ENCODE results near the gene OBP2A. TPM values are rescaled to one million over a fixed set of nuclear protein-coding genes. Genes with fewer than 3 reads are reported as not detected.

OBP2A gene
- total and polyA plus RNA-seq, 5 experiments from 2014 or later, result not detected

DNA sequence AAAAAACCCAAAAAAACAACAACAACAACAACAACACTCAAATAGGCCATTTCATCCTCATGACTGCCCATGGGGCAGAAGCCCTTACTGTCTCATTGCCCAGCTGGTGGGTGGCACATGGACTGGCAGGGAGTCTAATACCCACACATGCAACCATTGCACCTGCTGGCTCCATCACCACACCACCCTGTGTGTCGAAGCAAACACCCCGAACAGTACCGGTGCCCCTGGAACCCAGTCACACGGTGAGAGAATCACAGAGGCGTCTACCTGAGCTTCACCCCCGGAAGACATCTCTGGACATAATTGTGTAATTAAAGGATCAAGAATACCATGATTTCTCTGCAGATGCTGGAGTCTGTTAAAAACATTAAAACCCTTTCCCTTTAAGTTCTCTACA lies 22.1 kb downstream of the OBP2A start:
- Mint-ChIP-seq H3K9me3 (peaks cover 0 to 12% (median 6%) of the 10 kb centered on the region in 9 donors), H3K4me3 (no peak overlapping the region), H3K27me3 (peaks cover 0 to 36% (median 15%) of the 10 kb centered on the region in 5 donors), H3K36me3 (peaks cover 0 to 5% (median 0%) of the 10 kb centered on the region in 3 donors), H3K4me1 (no peaks in the 10 kb centered on the region), H3K27ac (no peak overlapping the region)
- DNase-seq (no peak), ATAC-seq (no peak)
- POLR2A ChIA-PET, result no interaction called here

DNA sequence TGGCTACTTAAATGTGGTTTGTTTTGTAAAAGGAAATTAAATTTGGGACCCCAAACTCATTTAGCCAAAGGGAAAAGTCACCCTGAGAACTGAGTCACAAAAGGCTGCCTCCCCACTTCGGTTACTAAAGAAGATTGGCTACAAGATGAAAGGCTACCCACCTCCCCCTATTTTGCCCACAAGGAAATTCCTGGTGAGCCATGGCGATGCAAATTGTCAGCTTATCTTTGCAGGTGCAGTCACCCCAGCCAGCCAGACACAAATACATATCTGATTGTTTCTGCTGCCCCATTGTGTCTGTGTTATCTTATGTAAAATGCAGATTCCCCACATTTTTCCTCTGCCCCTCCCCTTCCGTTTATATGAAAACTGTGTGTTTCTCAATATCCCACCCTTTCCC lies 24.5 kb downstream of the OBP2A start:
- H3K4me3 Mint-ChIP-seq, result no peak overlapping the region
- DNase-seq (no peak), ATAC-seq (no peak)

GRCh38 chr9:135572233-135572632 lies 26.3 kb downstream of the OBP2A start:
- H3K27ac Mint-ChIP-seq, result no peak overlapping the region
- POLR2A ChIA-PET, result no interaction called here
- ATAC-seq (no peak), DNase-seq (no peak)
- H3K27me3 Mint-ChIP-seq, result peaks cover 0 to 9% (median 5%) of the 10 kb centered on the region in 5 donors
- H3K36me3 Mint-ChIP-seq, result peaks cover 0 to 5% (median 0%) of the 10 kb centered on the region in 3 donors
- peaks cover 0 to 12% (median 6%) of the 10 kb centered on the region in 9 donors for H3K9me3 Mint-ChIP-seq
- no peaks in the 10 kb centered on the region for H3K4me1 Mint-ChIP-seq
- no peak overlapping the region for H3K4me3 Mint-ChIP-seq

More for the DNA sequence above, 24.5 kb downstream of the OBP2A start:
- POLR2A ChIA-PET, result no interaction called here
- no peaks in the 10 kb centered on the region for H3K4me1 Mint-ChIP-seq
- peaks cover 0 to 5% (median 0%) of the 10 kb centered on the region in 3 donors for H3K36me3 Mint-ChIP-seq
- H3K27me3 Mint-ChIP-seq, result peaks cover 0 to 15% (median 12%) of the 10 kb centered on the region in 5 donors
- no peak overlapping the region for H3K27ac Mint-ChIP-seq
- H3K9me3 Mint-ChIP-seq, result peaks cover 0 to 12% (median 6%) of the 10 kb centered on the region in 9 donors

GRCh38 chr9:135573124-135573523 lies 27.2 kb downstream of the OBP2A start:
- H3K27me3 Mint-ChIP-seq, result peaks cover 0 to 9% (median 5%) of the 10 kb centered on the region in 5 donors
- no peak for DNase-seq
- H3K9me3 Mint-ChIP-seq, result peaks cover 0 to 12% (median 6%) of the 10 kb centered on the region in 9 donors
- no peak for ATAC-seq
- H3K4me1 Mint-ChIP-seq, result no peaks in the 10 kb centered on the region
- H3K36me3 Mint-ChIP-seq, result peaks cover 0 to 5% (median 0%) of the 10 kb centered on the region in 3 donors
- POLR2A ChIA-PET, result no interaction called here
- H3K27ac Mint-ChIP-seq, result no peak overlapping the region
- no peak overlapping the region for H3K4me3 Mint-ChIP-seq

GRCh38 chr9:135574331-135574730 lies 28.4 kb downstream of the OBP2A start:
- H3K36me3 Mint-ChIP-seq, result peaks cover 0 to under 1% (median 0%) of the 10 kb centered on the region in 3 donors
- H3K4me3 Mint-ChIP-seq, result no peak overlapping the region
- DNase-seq, result no peak
- peaks cover 0 to 9% (median 5%) of the 10 kb centered on the region in 5 donors for H3K27me3 Mint-ChIP-seq
- peaks cover 0 to 3% (median 2%) of the 10 kb centered on the region in 9 donors for H3K9me3 Mint-ChIP-seq
- no peaks in the 10 kb centered on the region for H3K4me1 Mint-ChIP-seq
- POLR2A ChIA-PET, result no interaction called here
- no peak overlapping the region for H3K27ac Mint-ChIP-seq
- ATAC-seq, result no peak

DNA sequence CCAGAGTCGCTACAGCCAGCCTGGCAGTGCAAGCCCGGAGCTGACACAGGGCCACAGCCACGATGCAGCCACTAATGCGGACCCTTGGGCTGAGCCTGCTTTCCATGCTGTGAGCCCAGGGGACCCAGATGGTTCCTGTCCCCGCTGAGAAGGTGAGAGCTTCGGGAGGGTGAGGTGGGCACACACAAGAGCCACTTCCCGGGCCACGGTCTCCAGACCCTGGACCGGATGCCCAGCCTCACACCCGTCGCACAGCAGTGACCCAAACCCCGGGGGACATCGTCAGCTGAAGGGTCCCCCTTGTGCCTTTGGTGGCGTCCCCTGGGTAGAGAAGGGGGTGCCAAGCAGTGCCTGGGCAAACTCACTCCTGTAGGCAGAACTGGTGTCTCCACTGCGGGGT lies 29.0 kb downstream of the OBP2A start:
- POLR2A ChIA-PET, result no interaction called here

DNA sequence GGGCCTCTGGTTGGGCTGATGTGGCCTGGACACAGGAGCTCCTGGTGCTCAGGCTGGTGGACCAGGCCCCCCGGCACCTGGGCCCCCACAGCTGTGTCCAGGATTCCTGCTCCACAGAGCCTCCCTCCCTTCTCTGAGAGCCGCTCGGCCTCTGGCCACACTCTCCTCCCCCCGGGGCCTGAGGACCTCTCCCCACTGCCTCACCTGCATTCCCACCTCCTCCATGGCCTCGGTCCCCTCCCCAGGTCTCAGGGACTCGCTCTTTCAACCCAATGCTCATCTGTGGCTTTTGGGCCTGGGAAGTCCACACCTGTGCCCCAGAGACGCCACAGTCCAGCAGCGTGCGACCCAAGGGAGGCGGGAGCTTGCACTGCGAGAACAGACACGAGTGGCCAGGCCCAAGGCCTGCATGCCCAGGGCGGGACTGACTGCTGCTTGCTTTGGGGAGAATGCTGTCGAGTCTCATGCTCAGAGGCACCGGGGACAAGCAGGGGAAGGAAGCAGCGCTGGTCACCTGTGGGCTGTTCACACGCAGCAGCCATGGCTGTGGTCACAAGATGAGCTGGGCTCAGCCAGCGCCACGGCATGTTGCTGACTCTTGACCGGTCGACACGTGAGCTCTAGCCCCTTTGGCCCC lies 30.2 kb downstream of the OBP2A start:
- H3K36me3 Mint-ChIP-seq, result no peaks in the 10 kb centered on the region
- no peak overlapping the region for H3K27ac Mint-ChIP-seq
- H3K4me1 Mint-ChIP-seq, result no peaks in the 10 kb centered on the region
- H3K4me3 Mint-ChIP-seq, result no peak overlapping the region
- POLR2A ChIA-PET, result no interaction called here
- H3K9me3 Mint-ChIP-seq, result no peaks in the 10 kb centered on the region
- ATAC-seq (no peak), DNase-seq (no peak)
- peaks cover 0 to 11% (median 6%) of the 10 kb centered on the region in 5 donors for H3K27me3 Mint-ChIP-seq

More for the DNA sequence above, 29.0 kb downstream of the OBP2A start:
- no peak for ATAC-seq
- Mint-ChIP-seq H3K27me3 (peaks cover 0 to 9% (median 5%) of the 10 kb centered on the region in 5 donors), H3K36me3 (no peaks in the 10 kb centered on the region), H3K27ac (no peak overlapping the region), H3K4me1 (no peaks in the 10 kb centered on the region), H3K4me3 (no peak overlapping the region), H3K9me3 (peaks cover 0 to 1% (median 0%) of the 10 kb centered on the region in 9 donors)
- DNase-seq, result no peak

DNA sequence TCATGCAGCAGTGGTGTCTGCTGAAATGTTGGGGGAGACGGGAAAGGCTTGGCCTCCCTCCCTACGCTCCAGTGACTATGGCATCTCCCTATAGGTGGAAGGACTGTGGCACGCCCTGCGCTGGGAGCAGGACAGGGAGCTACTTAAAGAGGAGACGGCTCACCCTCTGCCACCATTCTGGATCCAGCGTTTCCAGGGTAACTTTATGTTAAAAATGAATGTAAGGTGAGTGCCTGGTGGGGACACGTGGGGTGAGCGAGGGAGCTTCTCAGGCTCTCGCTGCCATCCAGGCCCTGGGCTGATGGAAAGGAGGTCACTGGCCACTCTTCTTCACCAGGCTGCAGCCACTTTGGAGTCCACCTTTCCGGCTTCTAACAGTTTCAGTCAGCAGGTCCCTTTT lies 31.3 kb downstream of the OBP2A start:
- Mint-ChIP-seq H3K27me3 (peaks cover 2 to 18% (median 8%) of the 10 kb centered on the region in 5 donors), H3K36me3 (no peaks in the 10 kb centered on the region), H3K4me3 (no peak overlapping the region), H3K27ac (no peak overlapping the region), H3K4me1 (no peaks in the 10 kb centered on the region), H3K9me3 (no peaks in the 10 kb centered on the region)
- ATAC-seq, result no peak
- POLR2A ChIA-PET, result no interaction called here
- DNase-seq, result no peak

GRCh38 chr9:135579356-135579755 lies 33.4 kb downstream of the OBP2A start:
- DNase-seq (no peak), ATAC-seq (no peak)
- no peak overlapping the region for H3K27ac Mint-ChIP-seq
- no peaks in the 10 kb centered on the region for H3K36me3 Mint-ChIP-seq
- POLR2A ChIA-PET, result no interaction called here
- no peak overlapping the region for H3K4me3 Mint-ChIP-seq
- no peaks in the 10 kb centered on the region for H3K9me3 Mint-ChIP-seq
- peaks cover 3 to 20% (median 8%) of the 10 kb centered on the region in 5 donors for H3K27me3 Mint-ChIP-seq
- H3K4me1 Mint-ChIP-seq, result no peaks in the 10 kb centered on the region

DNA sequence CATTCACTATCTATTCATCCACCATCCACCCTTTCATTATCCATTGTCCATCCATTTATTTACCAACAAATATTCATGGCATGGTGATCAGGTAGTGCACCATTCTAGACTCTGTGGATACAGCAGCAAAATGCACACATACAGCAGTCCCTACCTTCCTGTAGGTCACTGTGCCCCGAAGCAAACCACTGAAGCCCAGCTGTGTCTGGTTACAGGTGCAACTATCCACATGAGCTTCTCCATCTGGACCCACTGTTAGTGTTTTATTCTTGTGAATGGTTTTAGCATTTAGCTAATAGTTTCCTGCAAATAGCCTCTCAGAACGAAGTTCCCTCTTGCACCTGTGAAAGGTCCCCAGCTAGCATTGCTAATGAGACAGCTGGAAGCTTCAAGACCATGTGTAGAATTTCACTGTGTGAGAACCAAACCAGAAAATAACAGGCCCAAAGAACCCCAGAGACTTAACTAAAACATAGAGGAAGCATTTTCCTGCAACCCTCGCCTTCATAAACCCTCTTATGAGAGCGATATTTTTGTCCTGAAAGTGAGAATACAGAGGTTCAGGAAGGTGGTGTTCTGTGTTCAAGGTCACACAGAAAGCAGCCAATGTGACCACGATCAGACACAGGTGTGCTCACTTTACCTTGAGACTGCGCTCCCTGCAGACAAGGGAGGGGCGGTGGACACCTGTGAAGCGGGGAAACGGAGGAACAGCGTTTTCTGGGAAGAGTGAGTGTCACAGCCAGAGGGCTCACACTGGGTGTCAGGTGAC lies 34.1 kb downstream of the OBP2A start:
- ATAC-seq (no peak), DNase-seq (no peak)
- H3K36me3 Mint-ChIP-seq, result no peaks in the 10 kb centered on the region
- no peak overlapping the region for H3K27ac Mint-ChIP-seq
- H3K27me3 Mint-ChIP-seq, result peaks cover 2 to 27% (median 6%) of the 10 kb centered on the region in 5 donors
- peaks cover 0 to 2% (median 0%) of the 10 kb centered on the region in 4 donors for H3K4me1 Mint-ChIP-seq
- POLR2A ChIA-PET, result no interaction called here
- H3K9me3 Mint-ChIP-seq, result no peaks in the 10 kb centered on the region
- no peak overlapping the region for H3K4me3 Mint-ChIP-seq

GRCh38 chr9:135580664-135581380 lies 34.9 kb downstream of the OBP2A start:
- POLR2A ChIA-PET, result no interaction called here
- no peaks in the 10 kb centered on the region for H3K36me3 Mint-ChIP-seq
- H3K27ac Mint-ChIP-seq, result no peak overlapping the region
- peaks cover 2 to 29% (median 6%) of the 10 kb centered on the region in 5 donors for H3K27me3 Mint-ChIP-seq
- H3K9me3 Mint-ChIP-seq, result no peaks in the 10 kb centered on the region
- ATAC-seq (no peak), DNase-seq (no peak)
- H3K4me1 Mint-ChIP-seq, result peaks cover 0 to 2% (median 0%) of the 10 kb centered on the region in 4 donors
- no peak overlapping the region for H3K4me3 Mint-ChIP-seq

DNA sequence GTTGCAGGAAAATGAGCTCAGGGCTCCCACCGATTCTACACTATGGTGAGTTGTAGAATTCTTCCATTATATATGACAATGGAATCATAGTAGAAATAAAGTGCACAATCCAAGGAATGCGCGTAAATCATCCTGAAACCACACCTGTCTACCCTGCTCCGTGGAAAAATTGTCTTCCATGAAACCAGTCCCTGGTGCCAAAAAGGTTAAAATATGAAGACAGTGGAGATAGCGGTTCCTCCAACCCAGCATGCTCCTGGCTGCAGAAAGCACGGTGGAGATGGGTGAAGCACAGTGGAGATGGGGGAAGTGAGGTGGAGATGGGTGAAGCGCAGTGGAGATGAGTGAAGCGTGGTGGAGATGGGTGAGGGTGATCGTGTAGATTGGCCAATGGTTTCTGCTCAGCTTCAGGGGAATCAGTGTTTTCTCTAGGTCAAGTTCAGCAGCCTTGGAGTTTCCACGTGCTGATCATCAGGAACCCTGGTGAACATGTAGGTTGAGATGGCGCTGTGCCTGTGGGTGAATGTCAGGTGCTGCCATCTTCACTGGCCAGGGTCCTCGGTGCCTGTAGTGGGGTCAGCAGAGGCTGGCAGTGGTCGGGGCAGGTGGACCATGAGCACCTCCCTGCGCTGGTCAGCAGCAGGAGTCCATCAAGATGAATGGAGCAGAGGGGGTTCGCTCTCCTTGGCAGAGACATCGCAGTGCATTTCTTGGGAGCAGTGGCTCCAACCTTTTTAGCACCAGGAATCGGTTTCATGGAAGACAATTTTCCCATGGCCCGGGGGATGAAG lies 35.9 kb downstream of the OBP2A start:
- peaks cover 3 to 24% (median 4%) of the 10 kb centered on the region in 5 donors for H3K27me3 Mint-ChIP-seq

More for the DNA sequence above, 35.9 kb downstream of the OBP2A start:
- no peak for DNase-seq
- Mint-ChIP-seq H3K4me1 (peaks cover 0 to 2% (median 0%) of the 10 kb centered on the region in 4 donors), H3K27ac (no peak overlapping the region), H3K36me3 (no peaks in the 10 kb centered on the region), H3K4me3 (no peak overlapping the region), H3K9me3 (no peaks in the 10 kb centered on the region)
- POLR2A ChIA-PET, result no interaction called here
- no peak for ATAC-seq

Measured in naive thymus-derived CD8-positive, alpha-beta T cell (primary cell).